Measurements from ENCODE around the gene DAGLB.
"Not testable (repeated sequence)": the region's sequence is repeated elsewhere in the genome, so short reads cannot be mapped to it uniquely, and the experiment has no call there.

DAGLB gene

GRCh38 chr7:6447581-6448199, at the start of gene DAGLB:
Gene DAGLB, minus strand, starts transcription at chr7:6447954. Its CDS starts 112 bp downstream, at chr7:6447842.
- peak; percentile 94 for DNase-seq

GRCh38 chr7:6497637-6497905, 49.8 kb upstream of the DAGLB start:
- no peak for DNase-seq

- DNase-seq, result no peak
Observed at GRCh38 chr7:6496842-6497636, 49.3 kb upstream of the DAGLB start.

DNA sequence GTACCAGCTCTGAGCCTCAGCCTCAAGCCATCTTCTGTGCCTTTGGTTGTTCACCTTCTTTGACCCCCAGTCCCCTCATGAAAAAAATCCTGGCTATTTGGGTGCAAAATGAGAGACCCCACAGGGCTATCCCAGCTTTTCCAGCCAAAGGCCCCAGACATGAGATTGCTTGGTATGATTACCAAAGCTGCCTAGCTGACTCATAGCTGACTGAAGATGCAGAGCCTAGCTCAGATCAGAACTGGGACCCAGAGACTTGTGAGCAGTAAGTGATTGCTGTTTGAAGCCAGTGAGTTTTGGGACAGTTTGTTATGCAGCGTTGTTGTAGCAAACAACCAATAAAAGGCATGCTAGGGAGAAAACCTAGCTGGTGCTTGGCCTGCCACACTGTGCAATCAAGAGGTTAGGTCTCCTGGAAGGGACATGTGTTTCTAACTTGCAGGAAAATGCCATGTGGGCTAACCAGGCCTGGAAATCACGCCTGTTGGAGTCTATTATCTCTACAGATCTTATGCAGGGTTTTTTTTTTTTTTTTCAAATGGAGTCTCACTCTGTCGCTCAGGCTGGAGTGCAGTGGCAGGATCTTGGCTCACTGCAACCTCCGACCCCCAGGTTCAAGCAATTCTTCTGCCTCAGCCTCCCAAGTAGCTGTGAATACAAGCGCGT, 48.0 kb upstream of the DAGLB start:
- no peak for DNase-seq

- no peak for DNase-seq
Observed at GRCh38 chr7:6494365-6494764, 46.6 kb upstream of the DAGLB start.

DNA sequence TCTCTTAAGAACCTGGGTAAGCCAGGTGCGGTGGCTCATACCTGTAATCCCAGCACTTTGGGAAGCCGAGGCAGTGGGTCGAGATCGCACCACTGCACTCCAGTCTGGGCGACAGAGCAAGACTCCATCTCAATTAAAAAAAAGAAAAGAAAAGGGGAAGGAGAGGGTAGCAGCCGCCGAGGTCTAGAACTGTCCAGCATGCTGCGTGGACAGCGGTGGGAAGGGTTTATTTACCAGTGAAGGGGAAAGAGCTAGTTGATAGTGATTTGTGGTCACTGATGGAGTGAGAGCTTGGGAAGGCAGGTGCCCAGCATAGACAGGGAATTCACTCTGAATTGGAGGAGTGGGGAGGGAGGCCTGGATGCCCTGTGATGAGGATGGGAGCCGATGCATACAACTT, 43.4 kb upstream of the DAGLB start:
- no peak for DNase-seq

- DNase-seq, result no peak
Observed at GRCh38 chr7:6489612-6490011, 41.9 kb upstream of the DAGLB start.

GRCh38 chr7:6487184-6487545, 39.4 kb upstream of the DAGLB start:
- no peak for DNase-seq

DNA sequence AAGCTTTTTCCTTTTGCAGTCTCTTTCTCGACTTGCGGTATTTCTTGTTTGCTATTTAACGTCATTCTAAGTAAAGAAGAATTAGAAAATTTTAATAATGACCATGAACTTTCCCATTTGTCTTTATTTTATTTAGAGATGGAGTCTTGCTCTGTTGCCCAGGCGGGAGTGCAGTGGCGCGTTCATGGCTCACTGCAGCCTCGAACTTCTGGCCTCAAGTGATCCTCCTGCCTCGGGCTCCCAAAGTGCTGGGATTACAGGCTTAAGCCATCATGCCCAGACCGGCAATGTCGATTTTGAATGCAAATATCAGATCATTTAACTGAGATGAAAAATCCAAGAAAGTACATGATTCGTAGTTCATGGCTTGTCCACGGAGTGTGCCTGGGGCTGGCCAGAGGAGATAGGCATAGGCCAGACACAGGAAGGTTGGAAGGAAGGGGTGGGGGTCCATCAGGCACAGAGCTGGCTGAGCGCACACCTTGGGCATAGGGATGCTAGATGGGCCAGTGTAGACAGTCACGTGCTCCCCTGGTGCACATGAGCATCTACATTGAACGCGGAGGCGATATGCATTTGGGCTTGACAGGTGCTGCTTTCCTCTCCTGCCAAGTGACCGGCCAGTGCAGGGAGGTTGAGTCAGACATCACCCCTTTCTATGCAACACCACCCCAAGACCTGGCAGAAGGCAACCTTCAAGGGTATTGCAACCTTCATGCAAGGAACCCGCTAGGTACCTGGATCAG, 38.9 kb upstream of the DAGLB start:
- DNase-seq, result no peak

DNA sequence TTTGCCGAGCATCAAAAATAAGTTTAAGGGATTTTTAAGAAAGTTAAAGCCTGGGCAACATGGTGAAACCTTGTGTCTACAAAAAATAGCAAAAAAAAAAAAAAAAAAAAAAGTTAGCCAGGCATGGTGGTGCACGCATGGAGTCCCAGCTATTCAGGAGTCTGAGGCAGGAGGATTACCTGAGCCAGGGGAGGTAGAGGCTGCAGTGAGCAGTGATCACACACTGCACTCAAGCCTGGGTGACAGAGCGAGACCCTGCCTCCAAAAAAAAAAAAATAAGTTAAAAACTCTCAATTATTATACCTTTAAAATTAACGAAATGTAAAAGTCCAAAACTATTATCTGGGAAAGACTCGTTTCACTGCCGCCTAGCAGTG, 35.0 kb upstream of the DAGLB start:
- no peak for DNase-seq

DNA sequence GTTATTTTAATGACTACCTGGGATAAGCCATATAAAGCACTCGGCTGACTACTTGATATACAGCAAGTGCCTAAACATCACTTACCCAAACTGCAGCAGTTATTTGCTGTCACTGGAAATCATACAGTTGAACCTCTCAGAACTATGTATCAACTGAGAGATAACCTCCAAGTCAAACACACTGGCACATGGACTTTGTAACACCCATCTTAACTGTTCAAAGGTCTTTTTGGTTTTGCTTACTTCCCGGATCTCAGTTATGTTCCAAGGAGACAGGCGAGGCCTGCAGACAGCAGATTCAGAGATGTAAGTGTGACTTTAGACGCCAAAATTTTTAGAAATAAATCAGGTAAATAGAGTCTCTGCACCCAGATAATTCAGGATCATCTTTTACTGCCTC, 34.6 kb upstream of the DAGLB start:
- no peak for DNase-seq

DNA sequence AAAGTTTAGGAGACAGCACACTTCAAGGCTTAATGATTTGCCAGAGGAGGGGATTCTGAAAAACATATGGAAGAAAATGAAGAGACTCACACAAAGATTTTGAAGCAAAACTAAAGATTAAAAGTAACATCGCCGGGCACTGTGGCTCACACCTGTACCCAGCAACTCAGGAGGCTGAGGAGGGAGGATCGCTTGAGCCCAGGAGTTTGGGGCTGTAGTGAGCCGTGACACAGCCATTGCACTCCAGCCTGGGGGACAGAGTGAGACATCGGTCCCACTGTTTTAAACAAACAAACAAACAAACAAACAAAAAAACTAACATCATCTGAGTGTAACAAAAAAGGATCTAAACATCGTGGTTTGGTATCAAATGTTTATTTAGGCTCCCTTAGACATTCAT, 33.7 kb upstream of the DAGLB start:
- no peak for DNase-seq

DNA sequence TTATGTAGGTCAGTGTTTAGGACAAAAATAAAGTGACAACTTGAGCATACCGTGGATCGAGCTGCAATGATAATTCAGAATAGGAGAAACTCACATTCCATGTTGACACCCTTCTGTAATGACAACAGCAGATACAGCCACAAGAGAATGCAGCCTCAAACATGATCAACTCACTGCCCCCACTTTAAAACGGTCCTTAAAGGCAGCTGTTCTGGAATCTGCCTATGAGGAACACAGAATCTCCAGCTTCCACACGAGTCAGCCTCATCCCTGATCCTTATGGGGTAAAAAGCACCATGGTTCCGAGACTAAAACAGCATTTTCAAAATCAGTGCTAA, 32.5 kb upstream of the DAGLB start:
- no peak for DNase-seq

DNA sequence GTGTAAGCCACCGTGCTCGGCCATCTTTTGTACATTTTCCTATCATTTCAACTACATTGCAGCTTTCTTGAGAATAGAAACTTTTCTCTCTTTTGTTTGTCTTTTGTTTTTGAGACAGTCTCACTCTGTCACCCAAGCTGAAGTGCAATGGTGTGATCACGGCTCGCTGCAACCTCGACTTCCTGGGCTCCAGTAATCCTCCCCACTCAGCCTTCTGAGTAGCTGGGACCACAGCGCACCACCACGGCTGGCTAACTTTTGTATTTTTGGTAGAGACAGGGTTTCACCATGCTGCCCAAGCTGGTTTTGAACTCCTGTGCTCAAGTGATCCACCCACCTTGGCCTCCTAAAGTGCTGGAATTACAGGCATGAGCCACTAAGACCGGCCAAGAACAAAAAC, 31.3 kb upstream of the DAGLB start:
- no peak for DNase-seq

DNA sequence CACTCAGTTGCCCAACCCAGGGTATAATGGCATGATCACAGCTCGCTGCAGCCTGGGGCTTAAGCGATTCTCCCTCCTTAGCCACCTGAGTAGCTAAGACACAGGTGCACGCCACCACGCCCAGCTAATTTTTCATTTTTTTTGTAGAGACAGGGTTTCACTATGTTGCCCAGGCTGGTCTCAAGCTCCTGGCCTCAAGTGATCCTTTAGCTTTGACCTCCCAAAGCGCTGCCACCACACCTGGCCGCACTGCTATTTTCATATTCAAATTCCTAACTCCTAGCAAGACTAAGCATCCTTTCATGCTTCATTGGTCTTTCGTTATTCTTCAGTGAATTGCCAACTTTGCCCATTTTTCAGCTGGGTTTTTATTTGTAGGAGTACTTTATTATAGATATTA, 30.4 kb upstream of the DAGLB start:
- no peak for DNase-seq

DNA sequence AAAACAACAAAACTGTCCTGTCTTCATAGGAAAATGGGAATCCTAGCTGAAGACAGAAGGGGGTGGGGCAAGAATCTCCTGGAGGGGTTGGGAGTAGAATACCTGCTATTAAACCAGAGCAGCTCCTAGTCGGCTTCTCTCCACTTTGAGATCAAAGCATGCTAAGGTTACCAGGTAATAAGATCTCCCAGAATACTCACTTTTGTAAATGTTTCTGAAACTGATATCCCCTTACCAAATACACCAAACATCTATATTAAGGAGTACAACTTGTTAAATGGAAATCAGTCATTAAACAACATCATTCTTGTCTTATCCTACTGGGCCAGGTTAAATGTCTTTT, 29.5 kb upstream of the DAGLB start:
- no peak for DNase-seq

DNA sequence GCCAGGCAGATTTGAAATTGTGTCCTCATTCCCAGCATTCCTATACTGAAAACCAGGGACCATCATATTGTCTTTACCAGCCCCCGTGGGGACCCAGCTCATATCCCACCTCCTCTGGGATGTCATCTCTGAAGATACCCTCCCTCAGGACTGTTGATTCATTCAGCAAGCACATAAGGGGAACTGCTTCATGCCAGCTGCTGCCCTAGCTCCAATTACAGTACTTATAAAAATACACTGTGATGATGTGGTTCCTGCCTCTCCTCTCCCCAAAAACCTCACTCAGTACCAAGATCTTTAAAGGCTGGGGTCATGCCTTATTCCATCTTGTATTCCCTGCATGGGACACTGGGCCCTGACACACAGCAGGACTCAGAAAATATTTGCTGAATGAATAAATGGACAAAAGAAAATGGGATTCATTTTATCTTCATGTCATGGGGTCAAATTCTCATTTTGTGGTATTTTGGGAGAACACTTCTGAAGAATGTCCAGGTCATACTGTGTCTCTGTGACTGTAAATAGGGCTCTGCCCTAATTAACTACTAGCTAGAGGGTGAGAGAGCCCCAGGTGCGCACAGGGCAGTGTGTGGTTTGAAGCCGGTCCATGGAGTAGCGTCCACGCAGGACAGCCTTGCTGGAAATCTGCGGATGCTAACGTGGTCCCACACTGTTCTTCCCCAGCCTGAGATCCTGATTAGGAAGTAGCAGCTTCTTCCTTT, 29.0 kb upstream of the DAGLB start:
- no peak for DNase-seq

- DNase-seq, result no peak
Observed at GRCh38 chr7:6475433-6476186, 27.9 kb upstream of the DAGLB start.

DNA sequence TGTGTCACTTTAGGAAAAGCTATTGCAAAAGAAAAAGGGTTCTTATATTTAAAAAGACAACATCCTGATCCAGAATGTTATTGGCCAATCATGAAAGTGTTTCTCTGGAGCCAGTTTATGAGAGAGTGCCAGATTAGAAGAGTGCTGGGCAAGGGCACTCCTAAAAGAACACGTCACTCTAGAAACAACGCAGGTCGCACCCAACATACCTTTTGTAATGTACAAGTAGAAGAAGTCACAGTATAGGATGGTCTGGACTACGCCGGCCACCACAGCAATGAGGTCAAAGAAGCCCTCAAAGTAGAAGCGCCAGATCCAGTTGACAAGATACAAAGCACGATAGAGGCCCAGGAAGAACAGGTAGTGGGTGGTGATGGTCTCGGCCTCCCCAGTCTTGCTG, 18.1 kb upstream of the DAGLB start:
- DNase-seq, result no peak

DNA sequence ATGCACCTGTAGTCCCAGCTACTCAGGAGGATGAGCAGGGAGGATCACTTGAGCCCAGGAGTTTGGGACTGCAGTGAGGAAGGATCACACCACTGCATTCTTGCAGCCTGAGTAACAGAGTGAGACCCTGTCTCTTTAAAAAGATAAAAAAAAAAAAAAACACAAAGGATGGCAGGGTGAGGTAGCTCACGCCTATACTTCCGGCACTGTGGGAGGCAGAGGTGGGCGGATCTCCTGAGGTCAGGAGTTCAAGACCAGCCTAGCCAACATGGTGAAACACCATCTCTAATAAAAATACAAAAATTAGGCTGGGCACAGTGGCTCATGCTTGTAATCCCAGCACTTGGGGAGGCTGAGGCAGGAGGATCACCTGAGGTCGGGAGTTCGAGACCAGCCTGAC, 15.9 kb upstream of the DAGLB start:
- not testable (repeated sequence) for DNase-seq

DNA sequence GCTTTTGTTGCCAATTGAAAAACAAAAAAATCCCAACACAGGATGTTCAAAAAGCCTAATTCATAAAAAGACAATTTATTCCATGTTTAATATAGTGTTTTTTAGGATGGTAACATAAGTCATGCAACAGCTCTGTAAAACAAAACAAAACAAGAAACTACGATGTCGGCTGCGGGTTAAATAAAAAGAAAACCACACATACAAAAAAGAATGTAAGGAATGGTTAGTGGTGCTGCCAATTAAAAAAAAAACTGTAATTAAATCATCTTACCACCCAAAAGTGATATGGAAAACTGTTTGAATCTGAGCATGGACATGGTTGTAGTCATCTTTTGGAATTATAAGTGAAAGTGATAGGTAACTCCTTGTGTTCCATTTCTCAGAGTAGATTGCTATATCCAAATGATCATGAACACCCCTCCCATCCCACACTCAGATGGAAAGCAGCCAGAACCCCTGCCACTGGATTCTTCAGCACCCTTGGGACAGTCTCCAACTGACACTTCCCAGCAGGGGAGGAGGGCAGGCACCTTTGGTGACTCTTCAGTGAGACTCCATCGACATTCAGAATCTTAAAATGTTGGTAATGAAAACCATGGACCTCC, 14.3 kb upstream of the DAGLB start:
- DNase-seq, result no peak

- no peak for DNase-seq
Observed at GRCh38 chr7:6460990-6461584, 13.3 kb upstream of the DAGLB start.
